Adrenal gland (tissue), 19 donors: Measurements from ENCODE around the gene DOK4. TPM values are rescaled to one million over a fixed set of nuclear protein-coding genes. Genes with fewer than 3 reads are reported as not detected.
A peak's percentile ranks its signal among the peaks of the same experiment; 100 is the strongest.

Experiments used
- DNase-seq, 7 donors: peaks; one replicate each; pipeline ENCODE4 v3.0.0-alpha.2; 2019 to 2020
- H3K27ac ChIP-seq, 5 donors: fragments of 200-600 bp; sonication (generic) in 4 of 5; 1 replicate in 3 of 5; 2 replicates in 2 of 5; pipeline versions ENCODE4 v1.5.1 to v1.8.0; 2016 to 2020; ENCODE audit warnings: mild to moderate bottlenecking in 1 of 5
- H3K27me3 ChIP-seq: fragments of 200-600 bp; 2 replicates; pipeline ENCODE4 v1.8.0; 2021
- H3K36me3 ChIP-seq, 2 donors: fragments of 200-600 bp; replicated peaks in 1 of 2; 1 replicate in 1 of 2; 2 replicates in 1 of 2; pipeline versions ENCODE4 v1.5.1 to v1.8.0; 2018 to 2022
- H3K4me1 ChIP-seq, 2 donors: fragments of 200-600 bp; replicated peaks in 1 of 2; 1 replicate in 1 of 2; 2 replicates in 1 of 2; pipeline versions ENCODE4 v1.5.1 to v1.8.0; 2018 to 2021
- H3K4me3 ChIP-seq, 4 donors: fragments of 200-600 bp; sonication (generic) in 3 of 4; one replicate each; pipeline ENCODE4 v1.5.1; 2016 to 2018
- H3K9me3 ChIP-seq, 3 donors: fragments of 200-600 bp; sonication (generic) in 1 of 3; replicated peaks in 1 of 3; 1 replicate in 2 of 3; 2 replicates in 1 of 3; pipeline versions ENCODE4 v1.5.1 to v1.8.0; 2016 to 2021
- CTCF ChIP-seq, 6 experiments: fragments of 450-650 bp in 4 of 6; fragments of 200-600 bp in 2 of 6; sonication (generic) in 1 of 6; IDR thresholded peaks; 1 replicate in 5 of 6; 2 replicates in 1 of 6; pipeline versions ENCODE4 v1.5.1 to v1.8.0; 2016 to 2021; ENCODE audit warnings: antibody characterized with exemption in 6 of 6, mild to moderate bottlenecking in 2 of 6, moderate library complexity in 1 of 6
- POLR2A ChIP-seq, 2 donors: fragments of 450-650 bp; IDR thresholded peaks; one replicate each; pipeline ENCODE4 v1.6.1; 2017; ENCODE audit warnings: antibody characterized with exemption in 2 of 2, mild to moderate bottlenecking in 2 of 2, moderate library complexity in 1 of 2
- WGBS, 4 donors: extraction: QIAGEN DNeasy Blood & Tissue Kit in 2 of 4; methylation state at CpG; one replicate each; pipeline versions ENCODE4 v1.1.5 to v1.1.7; 2013 to 2017; 5-methylcytosine and 5-hydroxymethylcytosine counted together
- intact Hi-C, 2 donors: fragments of 100-400 bp; cut with DNase I; formaldehyde crosslinking; loops; one replicate each; pipeline versions ENCODE4 v1.14.1 to v1.15.0; 2022 to 2023
- long read RNA-seq, 10 donors: library from polyadenylated mRNA in 3 of 10; unstranded in 2 of 10; stranded (forward) in 1 of 10; transcript quantifications; one replicate each; pipeline ENCODE4 v2.0.0 and lab custom pipeline, GENCODE V29; 2021 to 2026
- polyA plus RNA-seq, 3 donors: library from polyadenylated mRNA; stranded (reverse); fragments of 200-250 nt in 2 of 3; fragments of 350-450 nt in 1 of 3; fragmentation: Illumina TruSeq in 1 of 3; extraction: RNeasy Lipid Tissue Mini Kit (QIAGEN cat#74804) in 1 of 3; gene quantifications; one replicate each; pipeline ENCODE4 v1.2.3, GENCODE V29; 2013 to 2014
- total RNA-seq, 9 donors: library from RNA; depleted of rRNA in 4 of 9; stranded (reverse); fragments of >200 nt in 4 of 9; fragments of 120-200 nt in 1 of 9; fragmentation: NEBNext Ultra II Directional in 1 of 9; extraction: Animal tissue kit (Norgen Biotek cat#: 25700) in 1 of 9; gene quantifications; one replicate each; pipeline versions ENCODE4 v1.1.0 to v1.2.4, GENCODE V29; 2013 to 2023
- donor health status: healthy with polysubstance abuse.
- donor health status: Bipolar disorder and iron deficiency.
- donor health status: DM: yes; HTN: yes; CAD: no.
- donor health status: DM: no; HTN: no; CAD: no.
- donor health status: DM: no; HTN: no; CAD: no.
- donor health status: DM: yes; HTN: yes; CAD: no.

DOK4 gene
- total RNA-seq (10 to 100 TPM in 8 of 9 donors, 1 to 10 TPM in 1; 8.8 to 36.1 (median 18.4) TPM), polyA plus RNA-seq (10 to 100 TPM in 2 of 3 donors, 1 to 10 TPM in 1; 4.3 to 31.8 (median 19.0) TPM)
- long read RNA-seq, donor 1, partial matches to known transcripts: 0 of 4 reads
- long read RNA-seq, donor 1, other reads (novel, unspliced or antisense): 0 of 4 reads
- long read RNA-seq, donor 2, partial matches to known transcripts: 0 of 3 reads
- long read RNA-seq, donor 2, other reads (novel, unspliced or antisense): 0 of 3 reads
- long read RNA-seq, donor 3, partial matches to known transcripts: 0 of 2 reads
- long read RNA-seq, donor 3, other reads (novel, unspliced or antisense): 0 of 2 reads
- long read RNA-seq, donor 4, partial matches to known transcripts: 2 of 6 reads
- long read RNA-seq, donor 4, other reads (novel, unspliced or antisense): 3 of 6 reads
- long read RNA-seq, donor 5, transcript DOK4-201 (9 exons, 2,772 nt): major isoform, 23 of 70 reads
- long read RNA-seq, donor 5, partial matches to known transcripts: 14 of 70 reads
- long read RNA-seq, donor 5, other reads (novel, unspliced or antisense): 26 of 70 reads
- long read RNA-seq, donor 6, partial matches to known transcripts: 1 of 1 reads
- long read RNA-seq, donor 6, other reads (novel, unspliced or antisense): 0 of 1 reads
- long read RNA-seq, donor 7, partial matches to known transcripts: 0 of 2 reads
- long read RNA-seq, donor 7, other reads (novel, unspliced or antisense): 0 of 2 reads
- long read RNA-seq, donor 8, transcript DOK4-201 (9 exons, 2,772 nt): major isoform, 5 of 7 reads
- long read RNA-seq, donor 8, partial matches to known transcripts: 0 of 7 reads
- long read RNA-seq, donor 8, other reads (novel, unspliced or antisense): 0 of 7 reads
- long read RNA-seq, donor 9, partial matches to known transcripts: 0 of 7 reads
- long read RNA-seq, donor 9, other reads (novel, unspliced or antisense): 0 of 7 reads
- long read RNA-seq, donor 10, transcript DOK4-201 (9 exons, 2,772 nt): major isoform, 6 of 7 reads
- long read RNA-seq, donor 10, partial matches to known transcripts: 0 of 7 reads
- long read RNA-seq, donor 10, other reads (novel, unspliced or antisense): 0 of 7 reads

GRCh38 chr16:57485916-57486857 lies at the start of gene DOK4:
Gene DOK4, minus strand, starts transcription at chr16:57486493. Its CDS starts 6,986 bp downstream, at chr16:57479507.
- H3K27ac ChIP-seq: peak within 1 kb of the TSS in 2 of 5 donors; percentile 74 to 78
- 1 to 5% (median 1%) methylated on average over 9 to 72 of the region's 73 CpGs for WGBS, 4 donors
- peak; percentile 79 to 89 (median 85) for DNase-seq

GRCh38 chr16:57535680-57536305 lies 49.5 kb upstream of the DOK4 start:
- Histone ChIP-seq H3K4me3 (peak overlapping the region in 3 of 4 donors; percentile 62 to 87 (median 77)), H3K4me1 (peaks cover 19 to 34% of the 10 kb centered on the region in 2 donors), H3K9me3 (no peaks in the 10 kb centered on the region), H3K27me3 (no peaks in the 10 kb centered on the region), H3K27ac (peak overlapping the region in 3 of 5 donors; percentile 69 to 89 (median 87)), H3K36me3 (no peaks in the 10 kb centered on the region)
- TF ChIP-seq POLR2A (IDR thresholded peaks at IDR 0.05): no peak
- peak in 1 of 6 experiments; percentile 29 for TF ChIP-seq CTCF (IDR thresholded peaks at IDR 0.05)
- peak; percentile 92 to 97 (median 96) for DNase-seq
- 0 to 1% (median 0%) methylated on average over 3 to 50 of the region's 50 CpGs for WGBS, 4 donors
- intact Hi-C loops: no loop called here

More at GRCh38 chr16:57485916-57486857, at the start of gene DOK4:
- Histone ChIP-seq H3K9me3 (no peaks in the 10 kb centered on the region), H3K36me3 (no peaks in the 10 kb centered on the region), H3K4me1 (peaks cover 4 to 27% of the 10 kb centered on the region in 2 donors), H3K27me3 (no peaks in the 10 kb centered on the region), H3K4me3 (peak within 1 kb of the TSS in 3 of 4 donors; percentile 13 to 83 (median 54))
- TF ChIP-seq POLR2A (IDR thresholded peaks at IDR 0.05) (peak in 1 of 2 donors; percentile 55), CTCF (IDR thresholded peaks at IDR 0.05) (no peak)
- intact Hi-C loops: no loop called here

- Histone ChIP-seq H3K4me3 (peak overlapping the region in 2 of 4 donors; percentile 77 to 87), H3K36me3 (no peaks in the 10 kb centered on the region), H3K27ac (peak overlapping the region in 1 of 5 donors; percentile 89), H3K9me3 (no peaks in the 10 kb centered on the region), H3K27me3 (no peaks in the 10 kb centered on the region), H3K4me1 (peaks cover 19 to 38% of the 10 kb centered on the region in 2 donors)
- 33 to 50% (median 46%) methylated on average over 7 to 13 of the region's 13 CpGs for WGBS, 4 donors
- TF ChIP-seq CTCF (IDR thresholded peaks at IDR 0.05) (no peak), POLR2A (IDR thresholded peaks at IDR 0.05) (no peak)
- intact Hi-C loops: no loop called here
- peak in 4 of 7 donors; percentile 32 to 65 (median 40) for DNase-seq
Measured at GRCh38 chr16:57534881-57535658, 48.8 kb upstream of the DOK4 start.
